Activated T-cell treated with anti-CD3 and anti-CD28 coated beads for 24 hours (primary cell): ENCODE measurements around the gene CSAD.
A peak's percentile ranks its signal among the peaks of the same experiment; 100 is the strongest.

Experiments used
- DNase-seq: peaks from one replicate; pipeline ENCODE4 v3.0.0-alpha.2; 2020; ENCODE audit warnings: low read depth

CSAD gene, protein sequence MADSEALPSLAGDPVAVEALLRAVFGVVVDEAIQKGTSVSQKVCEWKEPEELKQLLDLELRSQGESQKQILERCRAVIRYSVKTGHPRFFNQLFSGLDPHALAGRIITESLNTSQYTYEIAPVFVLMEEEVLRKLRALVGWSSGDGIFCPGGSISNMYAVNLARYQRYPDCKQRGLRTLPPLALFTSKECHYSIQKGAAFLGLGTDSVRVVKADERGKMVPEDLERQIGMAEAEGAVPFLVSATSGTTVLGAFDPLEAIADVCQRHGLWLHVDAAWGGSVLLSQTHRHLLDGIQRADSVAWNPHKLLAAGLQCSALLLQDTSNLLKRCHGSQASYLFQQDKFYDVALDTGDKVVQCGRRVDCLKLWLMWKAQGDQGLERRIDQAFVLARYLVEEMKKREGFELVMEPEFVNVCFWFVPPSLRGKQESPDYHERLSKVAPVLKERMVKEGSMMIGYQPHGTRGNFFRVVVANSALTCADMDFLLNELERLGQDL

DNA sequence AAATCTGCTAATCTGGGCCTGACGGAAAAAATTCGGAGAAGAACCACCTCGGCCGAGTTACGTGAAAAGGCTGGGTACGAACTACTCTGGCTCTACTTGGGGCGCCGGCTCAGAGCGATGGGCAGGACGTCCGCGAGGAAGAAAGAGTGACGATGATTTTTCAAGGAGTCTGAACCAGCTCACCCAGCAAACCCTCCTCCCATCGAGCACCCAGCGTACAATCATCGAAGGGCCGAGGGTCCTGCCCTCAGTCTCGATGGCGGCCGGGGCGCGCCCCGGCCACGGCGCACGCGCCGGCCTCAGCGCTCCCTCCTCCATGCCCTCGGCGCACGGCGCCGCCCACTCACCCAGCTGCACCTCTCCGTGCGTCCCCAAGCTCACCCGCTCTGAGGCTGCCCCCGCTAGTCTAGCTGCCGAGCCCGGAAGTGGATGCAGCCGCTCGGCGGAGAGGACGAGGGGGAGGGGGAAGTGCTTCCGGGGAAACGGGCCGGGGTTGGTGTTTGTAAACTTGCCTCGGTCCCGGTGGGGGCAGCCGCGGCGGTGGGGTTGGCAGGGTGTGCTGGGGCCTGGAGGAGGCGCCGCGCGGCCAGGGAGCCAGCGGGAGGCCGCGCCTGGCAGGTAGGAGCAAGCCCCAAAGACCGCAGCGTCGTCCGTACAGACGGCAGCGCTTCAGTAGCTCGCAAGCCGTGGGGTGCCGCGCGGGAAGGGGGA, at the start of gene CSAD, which contains the start of gene ZNF740:
TSS of gene CSAD (minus strand) at position 706 of the 711 bp plus-strand sequence. CDS start 7,455 bp downstream, outside the sequence.
TSS of gene ZNF740 (plus strand) at position 503 of the 711 bp plus-strand sequence. CDS start 1,262 bp downstream, outside the sequence.
- DNase-seq = peak; percentile 97

DNA sequence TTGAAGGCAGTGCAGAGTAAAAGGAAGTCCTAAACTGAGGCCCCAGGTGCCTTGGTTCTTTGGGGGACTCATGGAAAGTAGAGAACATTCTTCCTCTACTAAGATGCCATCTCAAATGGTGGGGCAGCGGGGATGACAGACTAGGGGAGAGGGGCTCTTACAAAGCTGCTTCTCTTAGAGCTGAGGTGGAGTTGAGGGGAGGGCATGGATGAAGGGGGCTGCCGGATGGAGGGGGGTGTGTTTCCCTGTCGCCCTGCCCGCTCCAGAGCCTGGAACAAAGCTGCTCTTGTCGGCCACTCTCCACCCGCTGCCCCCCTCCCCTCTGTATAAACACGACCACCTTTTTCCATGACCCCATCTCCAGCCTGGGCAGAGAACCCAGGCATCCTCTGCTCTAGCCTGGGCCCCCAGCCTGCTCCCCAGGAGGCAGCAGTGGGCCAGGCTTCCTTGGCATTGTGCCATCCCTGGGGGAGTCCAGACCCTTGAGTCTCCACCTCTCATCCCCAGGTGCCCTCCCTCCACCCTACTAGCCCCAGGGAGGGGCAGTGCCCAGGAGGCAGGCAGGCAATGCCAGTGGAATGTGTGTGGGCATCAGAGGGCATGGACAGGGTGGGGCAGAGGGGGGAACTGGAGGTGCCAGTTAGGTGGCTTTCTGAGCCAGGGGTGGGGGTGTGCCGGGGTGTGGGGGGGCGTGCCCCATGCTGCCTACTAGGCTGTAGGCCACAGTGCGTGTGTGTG, 49.6 kb upstream of the CSAD start:
- no peak for DNase-seq

GRCh38 chr12:53229454-53229853, 48.7 kb upstream of the CSAD start:
- no peak for DNase-seq

GRCh38 chr12:53227836-53228235, 47.1 kb upstream of the CSAD start:
- no peak for DNase-seq

GRCh38 chr12:53227341-53227740, 46.6 kb upstream of the CSAD start:
- no peak for DNase-seq

DNA sequence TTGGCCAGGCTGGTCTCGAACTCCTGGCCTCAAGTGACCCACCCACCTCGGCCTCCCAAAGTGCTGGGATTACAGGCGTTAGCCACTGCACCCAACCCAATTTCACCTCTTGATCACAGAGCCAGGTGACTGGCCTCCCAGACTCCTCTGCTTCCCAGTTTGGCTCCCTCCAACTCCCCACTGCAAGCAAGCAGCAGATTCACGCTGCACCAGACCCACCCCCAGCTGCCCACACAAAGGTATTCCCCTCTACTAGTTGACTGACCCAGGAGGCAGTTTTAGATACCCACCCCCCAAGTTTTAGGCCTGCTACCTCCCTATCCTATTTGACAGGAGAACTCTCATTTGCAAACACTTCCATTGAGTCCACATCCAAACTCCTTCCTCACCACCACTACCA, 46.1 kb upstream of the CSAD start:
- DNase-seq = no peak

DNA sequence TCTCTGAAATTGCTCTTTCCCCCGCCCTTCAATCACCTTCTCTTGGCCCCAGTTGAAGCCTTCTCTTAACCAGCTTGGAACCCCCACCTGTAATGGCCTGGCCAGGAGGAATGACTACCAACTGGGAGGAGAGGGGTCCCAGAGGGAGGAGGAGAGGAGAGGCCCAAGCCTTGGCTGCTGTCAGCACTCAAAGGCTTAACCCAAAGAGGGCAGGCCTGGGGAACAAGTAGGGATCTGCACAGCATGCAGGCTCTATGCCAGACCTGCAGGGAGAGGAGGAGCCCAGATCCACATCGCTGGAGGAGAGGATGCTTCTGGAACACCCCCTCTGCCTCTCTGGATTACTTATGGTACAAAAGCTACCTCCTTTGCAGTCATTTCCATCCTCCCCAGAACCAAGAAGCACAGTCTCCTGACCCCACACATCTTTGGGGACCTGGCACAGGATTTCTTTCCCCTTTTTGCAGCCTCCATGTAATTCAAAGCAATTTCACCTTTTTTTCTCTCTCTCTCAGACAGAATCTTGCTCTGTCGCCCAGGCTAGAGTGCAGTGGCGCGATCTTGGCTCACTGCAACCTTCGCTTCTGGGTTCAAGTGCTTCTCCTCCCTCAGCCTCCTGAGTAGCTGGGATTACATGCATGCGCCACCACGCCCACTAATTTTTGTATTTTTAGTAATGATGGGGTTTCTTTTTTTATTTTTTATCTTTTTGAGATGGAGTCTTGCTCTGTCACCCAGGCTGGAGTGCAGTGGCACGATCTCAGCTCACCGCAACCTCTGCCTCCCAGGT, 45.1 kb upstream of the CSAD start:
- DNase-seq = no peak

GRCh38 chr12:53224897-53225634, 44.3 kb upstream of the CSAD start:
- DNase-seq = no peak

DNA sequence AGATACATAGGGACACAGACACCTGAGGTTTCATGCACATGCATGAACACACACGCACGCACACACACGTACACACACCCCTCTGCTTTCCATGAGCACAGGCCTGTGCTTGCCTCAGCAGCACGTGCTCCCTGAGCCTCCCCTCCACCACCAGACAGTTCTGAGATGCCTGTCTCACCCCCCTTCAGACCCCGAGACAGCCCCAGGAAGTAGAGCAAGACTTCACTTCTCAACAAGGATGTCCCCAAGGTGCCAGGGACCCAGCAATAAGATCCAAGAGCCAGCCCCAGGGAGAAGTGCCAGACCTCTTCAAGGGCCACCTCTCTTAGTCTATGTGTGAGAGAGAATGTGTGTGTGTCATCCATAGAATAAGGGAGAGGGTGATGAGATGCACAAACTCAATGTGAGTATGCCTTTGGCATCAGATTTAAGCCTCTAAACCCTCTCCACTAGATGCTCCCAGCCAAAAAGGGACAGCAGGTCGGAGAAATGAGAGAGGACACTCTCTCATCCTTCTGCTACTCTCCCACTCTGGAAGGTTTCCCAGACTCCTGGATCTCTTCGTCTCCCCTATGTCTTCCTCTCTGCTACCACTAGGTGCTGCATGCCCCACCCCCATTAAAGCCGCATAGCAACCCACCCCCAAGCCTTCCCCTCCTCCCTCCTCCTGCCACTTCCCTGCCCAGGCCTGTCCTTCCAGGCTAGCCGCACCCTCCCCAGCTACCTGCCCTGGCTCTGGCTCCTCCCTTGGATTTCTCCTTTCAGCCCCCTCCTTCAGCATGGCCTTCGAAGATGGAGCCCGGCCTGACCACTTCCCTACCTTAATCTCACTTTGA, 43.6 kb upstream of the CSAD start:
- no peak for DNase-seq

- DNase-seq = no peak
Measured at GRCh38 chr12:53223389-53224060, 42.8 kb upstream of the CSAD start.

- DNase-seq = no peak
Measured at GRCh38 chr12:53222806-53223261, 42.1 kb upstream of the CSAD start.

- DNase-seq = no peak
Measured at GRCh38 chr12:53222170-53222721, 41.5 kb upstream of the CSAD start.

- no peak for DNase-seq
Measured at GRCh38 chr12:53221203-53222080, 40.7 kb upstream of the CSAD start.

DNA sequence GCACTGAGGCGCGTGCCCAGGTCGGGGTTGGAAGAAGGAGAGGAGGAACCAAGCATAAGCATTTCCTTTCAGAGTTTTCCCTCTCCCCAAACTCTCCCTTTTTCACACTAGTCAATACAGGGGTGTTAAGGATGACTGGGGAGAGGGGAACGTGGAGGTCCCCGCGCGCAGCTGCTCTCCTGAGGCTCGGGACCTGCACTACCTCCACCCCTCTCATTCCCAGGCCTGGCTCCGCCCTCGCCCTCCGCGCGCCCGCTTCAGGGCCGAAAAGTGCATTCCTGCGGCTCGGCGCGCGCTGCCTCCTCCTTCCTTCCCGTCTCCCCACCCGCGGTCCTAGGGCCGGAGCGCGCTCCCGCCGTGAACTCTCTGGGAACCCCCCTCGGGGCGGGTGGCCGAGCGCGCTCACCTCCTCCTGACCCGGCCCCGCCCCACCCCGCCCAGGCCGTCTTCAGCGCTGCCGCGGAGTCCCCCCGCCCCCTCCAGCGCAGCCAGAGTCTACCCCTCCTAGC, 40.0 kb upstream of the CSAD start:
- DNase-seq = peak; percentile 70

DNA sequence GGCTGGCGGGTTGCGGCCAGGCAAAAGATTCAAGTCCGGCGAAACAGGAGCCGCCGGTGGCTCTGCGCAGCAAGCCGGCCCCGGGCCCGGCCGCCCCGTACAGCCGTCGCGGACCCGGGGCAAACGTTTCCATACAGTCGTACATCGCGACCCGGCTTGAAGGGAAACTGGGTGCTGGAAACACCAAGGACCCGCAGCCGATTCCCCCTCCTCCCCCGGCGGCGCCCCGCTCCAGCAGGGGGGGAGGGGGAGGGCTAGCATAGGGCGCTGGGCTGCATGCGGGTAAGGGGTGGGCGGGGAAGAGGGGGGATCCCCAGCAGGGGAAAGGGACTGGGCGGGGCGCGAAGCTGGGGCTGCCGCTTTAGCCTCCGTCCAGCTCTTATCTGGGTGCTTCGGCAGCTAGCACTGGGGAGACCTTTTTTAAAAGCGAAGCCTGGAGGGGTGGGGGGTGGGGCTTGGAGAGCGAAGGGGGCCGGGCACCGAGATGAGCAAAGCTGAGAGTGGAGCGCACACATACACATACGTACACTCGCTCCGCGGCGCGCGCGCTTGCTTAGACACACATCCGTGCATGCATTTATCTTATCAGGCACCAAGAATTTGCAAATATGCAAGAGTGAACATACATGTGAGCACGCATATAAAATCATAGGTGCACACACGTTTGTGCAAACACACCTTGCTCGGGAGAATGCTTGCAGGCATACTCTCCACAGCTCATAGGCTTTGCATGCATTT, 39.4 kb upstream of the CSAD start:
- peak; percentile 71 for DNase-seq

DNA sequence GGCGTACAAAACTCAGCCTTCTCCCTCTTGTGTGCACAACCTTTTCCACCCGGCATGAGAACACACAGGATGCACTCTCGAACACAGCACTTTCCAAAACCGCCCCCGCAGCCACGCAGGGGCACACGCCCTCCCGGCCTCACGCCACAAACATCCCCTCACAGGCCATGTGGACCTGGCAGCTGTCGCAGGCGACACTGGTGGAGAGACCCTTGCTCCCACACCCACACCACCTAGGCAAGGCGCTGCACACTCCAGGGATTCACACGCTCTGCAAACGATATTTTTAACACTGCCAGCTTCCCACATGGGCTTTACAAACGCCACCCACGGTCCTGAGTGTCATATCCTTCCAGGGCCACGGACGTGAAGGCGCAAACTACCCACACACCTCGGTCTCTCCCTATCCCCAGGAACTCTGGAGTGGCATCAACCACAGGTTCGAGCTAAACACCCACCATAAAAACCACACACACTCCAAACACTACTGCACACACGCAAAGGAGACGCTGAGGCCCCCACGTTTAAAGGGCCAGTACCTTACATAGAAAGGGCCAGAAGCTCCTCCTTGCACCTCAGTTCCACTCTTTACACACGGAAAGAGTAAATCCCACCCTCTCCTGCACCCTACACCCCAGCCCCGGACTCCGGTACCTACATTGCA, 38.7 kb upstream of the CSAD start:
- DNase-seq = peak; percentile 69
